Activated T-helper 17 cell treated with anti-CD3 and anti-CD28 coated beads, Interleukin-2, amount 50 U/mL, for 72 hours (primary cell): ENCODE results near the gene KAT6B. TPM values are rescaled to one million over a fixed set of nuclear protein-coding genes. Genes with fewer than 3 reads are reported as not detected.
A peak's percentile ranks its signal among the peaks of the same experiment; 100 is the strongest.
"Not testable (repeated sequence)": the region's sequence is repeated elsewhere in the genome, so short reads cannot be mapped to it uniquely, and the experiment has no call there.

Source experiments
- ATAC-seq: fragments of 150-1000 bp; cut with Tn5 transposase; replicated peaks from 2 replicates; pipeline ENCODE4 v1.10.0; 2021; ENCODE audit warnings: mild to moderate bottlenecking, moderate library complexity
- H3K27ac Mint-ChIP-seq: one replicate; pipeline ENCODE4 v1.8.0; 2022; ENCODE audit warnings: mixed read lengths
- H3K27me3 Mint-ChIP-seq: one replicate; pipeline ENCODE4 v1.8.0; 2022; ENCODE audit warnings: mixed read lengths
- H3K36me3 Mint-ChIP-seq: one replicate; pipeline ENCODE4 v1.8.0; 2022; ENCODE audit warnings: low read depth, mild to moderate bottlenecking, mixed read lengths
- H3K4me1 Mint-ChIP-seq: one replicate; pipeline ENCODE4 v1.8.0; 2022; ENCODE audit warnings: mixed read lengths
- H3K4me3 Mint-ChIP-seq: one replicate; pipeline ENCODE4 v1.8.0; 2022; ENCODE audit warnings: mild to moderate bottlenecking, mixed read lengths
- H3K9me3 Mint-ChIP-seq: one replicate; pipeline ENCODE4 v1.8.0; 2022; ENCODE audit warnings: mixed read lengths
- total RNA-seq, 2 donors: library from RNA; stranded (reverse); gene quantifications; one replicate each; pipeline ENCODE4 v1.2.3, GENCODE V29; 2022

KAT6B gene
- total RNA-seq, 2 donors from 2014 or later: 20.5 to 25.9 TPM

- Mint-ChIP-seq H3K36me3 (no peaks in the 10 kb centered on the region), H3K9me3 (no peaks in the 10 kb centered on the region), H3K4me3 (no peak overlapping the region), H3K27ac (no peak overlapping the region), H3K4me1 (peaks cover 14% of the 10 kb centered on the region), H3K27me3 (no peaks in the 10 kb centered on the region)
- ATAC-seq: no peak
These were observed 55.0 kb downstream of the KAT6B start for GRCh38 chr10:74881253-74881884.

GRCh38 chr10:74882427-74882826 lies 56.0 kb downstream of the KAT6B start:
- no peak for ATAC-seq
- no peak overlapping the region for H3K27ac Mint-ChIP-seq

GRCh38 chr10:74882831-74883230 lies 56.4 kb downstream of the KAT6B start:
- Mint-ChIP-seq H3K36me3 (no peaks in the 10 kb centered on the region), H3K4me1 (peaks cover 19% of the 10 kb centered on the region), H3K27me3 (no peaks in the 10 kb centered on the region), H3K27ac (peak overlapping the region; percentile 49), H3K4me3 (no peak overlapping the region), H3K9me3 (no peaks in the 10 kb centered on the region)
- no peak for ATAC-seq

More at GRCh38 chr10:74882427-74882826, 56.0 kb downstream of the KAT6B start:
- peaks cover 19% of the 10 kb centered on the region for H3K4me1 Mint-ChIP-seq
- H3K9me3 Mint-ChIP-seq: no peaks in the 10 kb centered on the region
- H3K36me3 Mint-ChIP-seq: no peaks in the 10 kb centered on the region
- H3K4me3 Mint-ChIP-seq: no peak overlapping the region
- H3K27me3 Mint-ChIP-seq: no peaks in the 10 kb centered on the region

- Mint-ChIP-seq H3K27me3 (no peaks in the 10 kb centered on the region), H3K9me3 (no peaks in the 10 kb centered on the region), H3K36me3 (no peaks in the 10 kb centered on the region), H3K4me1 (peaks cover 19% of the 10 kb centered on the region), H3K27ac (peak overlapping the region; percentile 49), H3K4me3 (no peak overlapping the region)
- no peak for ATAC-seq
These were observed 57.0 kb downstream of the KAT6B start for GRCh38 chr10:74883428-74883827.

- Mint-ChIP-seq H3K27me3 (no peaks in the 10 kb centered on the region), H3K27ac (no peak overlapping the region), H3K9me3 (no peaks in the 10 kb centered on the region), H3K36me3 (no peaks in the 10 kb centered on the region), H3K4me3 (no peak overlapping the region), H3K4me1 (peaks cover 25% of the 10 kb centered on the region)
- no peak for ATAC-seq
These were observed 61.3 kb downstream of the KAT6B start for GRCh38 chr10:74887614-74888284.

- H3K27ac Mint-ChIP-seq: no peak overlapping the region
- no peaks in the 10 kb centered on the region for H3K36me3 Mint-ChIP-seq
- no peak overlapping the region for H3K4me3 Mint-ChIP-seq
- peaks cover 21% of the 10 kb centered on the region for H3K4me1 Mint-ChIP-seq
- ATAC-seq: peak; percentile 35
- H3K27me3 Mint-ChIP-seq: no peaks in the 10 kb centered on the region
- H3K9me3 Mint-ChIP-seq: no peaks in the 10 kb centered on the region
These were observed 62.7 kb downstream of the KAT6B start for GRCh38 chr10:74888962-74889661.

- Mint-ChIP-seq H3K4me1 (peaks cover 25% of the 10 kb centered on the region), H3K4me3 (no peak overlapping the region), H3K9me3 (no peaks in the 10 kb centered on the region), H3K27ac (no peak overlapping the region), H3K27me3 (no peaks in the 10 kb centered on the region), H3K36me3 (no peaks in the 10 kb centered on the region)
- ATAC-seq: peak; percentile 19
These were observed 63.2 kb downstream of the KAT6B start for GRCh38 chr10:74889662-74889998.

- peak overlapping the region; percentile 42 for H3K27ac Mint-ChIP-seq
- no peak overlapping the region for H3K4me3 Mint-ChIP-seq
- peaks cover 25% of the 10 kb centered on the region for H3K4me1 Mint-ChIP-seq
- ATAC-seq: no peak
- no peaks in the 10 kb centered on the region for H3K36me3 Mint-ChIP-seq
- no peaks in the 10 kb centered on the region for H3K27me3 Mint-ChIP-seq
- H3K9me3 Mint-ChIP-seq: no peaks in the 10 kb centered on the region
These were observed 64.1 kb downstream of the KAT6B start for GRCh38 chr10:74890460-74890859.

GRCh38 chr10:74891053-74891452 lies 64.7 kb downstream of the KAT6B start:
- ATAC-seq: no peak
- Mint-ChIP-seq H3K36me3 (no peaks in the 10 kb centered on the region), H3K9me3 (no peaks in the 10 kb centered on the region), H3K4me1 (peaks cover 31% of the 10 kb centered on the region), H3K4me3 (no peak overlapping the region), H3K27me3 (no peaks in the 10 kb centered on the region), H3K27ac (peak overlapping the region; percentile 42)

GRCh38 chr10:74892839-74893238 lies 66.4 kb downstream of the KAT6B start:
- Mint-ChIP-seq H3K4me1 (peaks cover 35% of the 10 kb centered on the region), H3K27me3 (no peaks in the 10 kb centered on the region), H3K4me3 (no peak overlapping the region), H3K36me3 (no peaks in the 10 kb centered on the region), H3K27ac (no peak overlapping the region), H3K9me3 (no peaks in the 10 kb centered on the region)
- ATAC-seq: no peak

- H3K4me3 Mint-ChIP-seq, H3K27ac Mint-ChIP-seq, ATAC-seq, H3K9me3 Mint-ChIP-seq, H3K36me3 Mint-ChIP-seq, H3K27me3 Mint-ChIP-seq: not testable (repeated sequence)
- peaks cover 40% of the 10 kb centered on the region for H3K4me1 Mint-ChIP-seq
These were observed 66.9 kb downstream of the KAT6B start for GRCh38 chr10:74893329-74893728.

GRCh38 chr10:74896788-74897527 lies 70.6 kb downstream of the KAT6B start:
- Mint-ChIP-seq H3K4me3 (peak overlapping the region; percentile 2), H3K4me1 (peaks cover 48% of the 10 kb centered on the region), H3K27me3 (no peaks in the 10 kb centered on the region), H3K36me3 (no peaks in the 10 kb centered on the region), H3K27ac (peak overlapping the region; percentile 6), H3K9me3 (no peaks in the 10 kb centered on the region)
- no peak for ATAC-seq

GRCh38 chr10:74898201-74898976 lies 72.0 kb downstream of the KAT6B start:
- no peaks in the 10 kb centered on the region for H3K36me3 Mint-ChIP-seq

GRCh38 chr10:74900297-74900696 lies 73.9 kb downstream of the KAT6B start:
- ATAC-seq: peak; percentile 20
- peaks cover 50% of the 10 kb centered on the region for H3K4me1 Mint-ChIP-seq
- H3K4me3 Mint-ChIP-seq: peak overlapping the region; percentile 46

More at GRCh38 chr10:74898201-74898976, 72.0 kb downstream of the KAT6B start:
- Mint-ChIP-seq H3K27me3 (no peaks in the 10 kb centered on the region), H3K27ac (peak overlapping the region; percentile 92), H3K4me1 (peaks cover 51% of the 10 kb centered on the region), H3K9me3 (no peaks in the 10 kb centered on the region), H3K4me3 (peak overlapping the region; percentile 78)
- ATAC-seq: peak; percentile 93

More at GRCh38 chr10:74900297-74900696, 73.9 kb downstream of the KAT6B start:
- Mint-ChIP-seq H3K36me3 (no peaks in the 10 kb centered on the region), H3K9me3 (no peaks in the 10 kb centered on the region), H3K27ac (peak overlapping the region; percentile 37), H3K27me3 (no peaks in the 10 kb centered on the region)
